Progenitor cell of endocrine pancreas (in vitro differentiated cells): ENCODE measurements around the gene LRRC4. TPM values are rescaled to one million over a fixed set of nuclear protein-coding genes. Genes with fewer than 3 reads are reported as not detected.
A peak's percentile ranks its signal among the peaks of the same experiment; 100 is the strongest.

Experiments
- DNase-seq: peaks from one replicate; pipeline ENCODE4 v3.0.0; 2021; ENCODE audit warnings: low spot score; ENCODE audit not compliant: unreplicated experiment
- H3K27ac Mint-ChIP-seq: 2 replicates; pipeline ENCODE4 v1.8.0; 2021; ENCODE audit warnings: mild to moderate bottlenecking, moderate library complexity, mixed read lengths
- H3K27me3 Mint-ChIP-seq: 2 replicates; pipeline ENCODE4 v1.8.0; 2021; ENCODE audit warnings: mixed read lengths
- H3K36me3 Mint-ChIP-seq: 2 replicates; pipeline ENCODE4 v1.8.0; 2022; ENCODE audit warnings: mixed read lengths; ENCODE audit not compliant: insufficient read depth
- H3K4me1 Mint-ChIP-seq: 2 replicates; pipeline ENCODE4 v1.8.0; 2021; ENCODE audit warnings: low read depth, mixed read lengths
- H3K4me3 Mint-ChIP-seq: 2 replicates; pipeline ENCODE4 v1.8.0; 2021; ENCODE audit warnings: low read depth, mild to moderate bottlenecking, moderate library complexity, mixed read lengths
- H3K9me3 Mint-ChIP-seq: 2 replicates; pipeline ENCODE4 v1.8.0; 2021; ENCODE audit warnings: low read depth, mixed read lengths
- CTCF ChIP-seq: fragments of 200-600 bp; sonication (generic); IDR thresholded peaks from one replicate; pipeline ENCODE4 v1.5.0; 2021; ENCODE audit warnings: antibody characterized with exemption, mild to moderate bottlenecking; ENCODE audit not compliant: unreplicated experiment
- total RNA-seq: library from RNA; stranded (reverse); gene quantifications from 2 replicates; pipeline ENCODE4 v1.2.1, GENCODE V29; 2021

LRRC4 gene
- total RNA-seq, 1 donor from 2014 or later = 19.4 TPM

GRCh38 chr7:127993317-127993716 is 37.9 kb downstream of the LRRC4 start:
- Mint-ChIP-seq H3K4me3 (no peak overlapping the region), H3K4me1 (peaks cover 28% of the 10 kb centered on the region), H3K36me3 (peaks cover 20% of the 10 kb centered on the region), H3K9me3 (no peaks in the 10 kb centered on the region), H3K27ac (no peak overlapping the region), H3K27me3 (no peaks in the 10 kb centered on the region)
- TF ChIP-seq CTCF = no peak
- DNase-seq = no peak

GRCh38 chr7:127988751-127989150 is 42.5 kb downstream of the LRRC4 start:
- H3K9me3 Mint-ChIP-seq = no peaks in the 10 kb centered on the region
- H3K4me3 Mint-ChIP-seq = no peak overlapping the region
- H3K4me1 Mint-ChIP-seq = peaks cover 35% of the 10 kb centered on the region

GRCh38 chr7:127986581-127987521 is 44.4 kb downstream of the LRRC4 start:
- H3K4me3 Mint-ChIP-seq = no peak overlapping the region
- peaks cover 44% of the 10 kb centered on the region for H3K4me1 Mint-ChIP-seq
- H3K9me3 Mint-ChIP-seq = no peaks in the 10 kb centered on the region
- DNase-seq = no peak
- TF ChIP-seq CTCF = no peak
- H3K27ac Mint-ChIP-seq = peak overlapping the region; percentile 76
- H3K36me3 Mint-ChIP-seq = peaks cover 6% of the 10 kb centered on the region
- H3K27me3 Mint-ChIP-seq = no peaks in the 10 kb centered on the region

More at GRCh38 chr7:127988751-127989150, 42.5 kb downstream of the LRRC4 start:
- no peak for DNase-seq
- TF ChIP-seq CTCF = no peak
- Mint-ChIP-seq H3K27me3 (no peaks in the 10 kb centered on the region), H3K27ac (no peak overlapping the region), H3K36me3 (peaks cover 15% of the 10 kb centered on the region)

- no peak for DNase-seq
- peaks cover 10% of the 10 kb centered on the region for H3K36me3 Mint-ChIP-seq
- no peaks in the 10 kb centered on the region for H3K27me3 Mint-ChIP-seq
- H3K4me3 Mint-ChIP-seq = peak overlapping the region; percentile 0
- H3K27ac Mint-ChIP-seq = no peak overlapping the region
- no peak for TF ChIP-seq CTCF
- peaks cover 7% of the 10 kb centered on the region for H3K9me3 Mint-ChIP-seq
- peaks cover 49% of the 10 kb centered on the region for H3K4me1 Mint-ChIP-seq
Measured at GRCh38 chr7:127983804-127984332, 47.4 kb downstream of the LRRC4 start.

GRCh38 chr7:127981965-127982364 is 49.3 kb downstream of the LRRC4 start:
- Mint-ChIP-seq H3K4me3 (no peak overlapping the region), H3K9me3 (peaks cover 20% of the 10 kb centered on the region), H3K27ac (no peak overlapping the region), H3K27me3 (no peaks in the 10 kb centered on the region), H3K4me1 (peaks cover 36% of the 10 kb centered on the region), H3K36me3 (peaks cover 27% of the 10 kb centered on the region)
- no peak for TF ChIP-seq CTCF
- no peak for DNase-seq
